A549 treated with AZD9567 at 1 μM for 4 hours (cell line): ENCODE measurements around the gene ARID2. TPM values are rescaled to one million over a fixed set of nuclear protein-coding genes. Genes with fewer than 3 reads are reported as not detected.

Source experiments
- total RNA-seq: library from RNA; stranded (reverse); fragments of 200-300 nt; extraction: Qiagen RNA extraction; gene quantifications from 5 replicates; pipeline ENCODE4 v1.2.3, GENCODE V29; 2022; ENCODE audit not compliant: insufficient read depth

ARID2 gene, protein sequence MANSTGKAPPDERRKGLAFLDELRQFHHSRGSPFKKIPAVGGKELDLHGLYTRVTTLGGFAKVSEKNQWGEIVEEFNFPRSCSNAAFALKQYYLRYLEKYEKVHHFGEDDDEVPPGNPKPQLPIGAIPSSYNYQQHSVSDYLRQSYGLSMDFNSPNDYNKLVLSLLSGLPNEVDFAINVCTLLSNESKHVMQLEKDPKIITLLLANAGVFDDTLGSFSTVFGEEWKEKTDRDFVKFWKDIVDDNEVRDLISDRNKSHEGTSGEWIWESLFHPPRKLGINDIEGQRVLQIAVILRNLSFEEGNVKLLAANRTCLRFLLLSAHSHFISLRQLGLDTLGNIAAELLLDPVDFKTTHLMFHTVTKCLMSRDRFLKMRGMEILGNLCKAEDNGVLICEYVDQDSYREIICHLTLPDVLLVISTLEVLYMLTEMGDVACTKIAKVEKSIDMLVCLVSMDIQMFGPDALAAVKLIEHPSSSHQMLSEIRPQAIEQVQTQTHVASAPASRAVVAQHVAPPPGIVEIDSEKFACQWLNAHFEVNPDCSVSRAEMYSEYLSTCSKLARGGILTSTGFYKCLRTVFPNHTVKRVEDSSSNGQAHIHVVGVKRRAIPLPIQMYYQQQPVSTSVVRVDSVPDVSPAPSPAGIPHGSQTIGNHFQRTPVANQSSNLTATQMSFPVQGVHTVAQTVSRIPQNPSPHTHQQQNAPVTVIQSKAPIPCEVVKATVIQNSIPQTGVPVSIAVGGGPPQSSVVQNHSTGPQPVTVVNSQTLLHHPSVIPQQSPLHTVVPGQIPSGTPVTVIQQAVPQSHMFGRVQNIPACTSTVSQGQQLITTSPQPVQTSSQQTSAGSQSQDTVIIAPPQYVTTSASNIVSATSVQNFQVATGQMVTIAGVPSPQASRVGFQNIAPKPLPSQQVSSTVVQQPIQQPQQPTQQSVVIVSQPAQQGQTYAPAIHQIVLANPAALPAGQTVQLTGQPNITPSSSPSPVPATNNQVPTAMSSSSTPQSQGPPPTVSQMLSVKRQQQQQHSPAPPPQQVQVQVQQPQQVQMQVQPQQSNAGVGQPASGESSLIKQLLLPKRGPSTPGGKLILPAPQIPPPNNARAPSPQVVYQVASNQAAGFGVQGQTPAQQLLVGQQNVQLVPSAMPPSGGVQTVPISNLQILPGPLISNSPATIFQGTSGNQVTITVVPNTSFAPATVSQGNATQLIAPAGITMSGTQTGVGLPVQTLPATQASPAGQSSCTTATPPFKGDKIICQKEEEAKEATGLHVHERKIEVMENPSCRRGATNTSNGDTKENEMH (N-terminal part only)
- 6.6 to 10.3 TPM (median 8.4 TPM) in 5 replicates for total RNA-seq

DNA sequence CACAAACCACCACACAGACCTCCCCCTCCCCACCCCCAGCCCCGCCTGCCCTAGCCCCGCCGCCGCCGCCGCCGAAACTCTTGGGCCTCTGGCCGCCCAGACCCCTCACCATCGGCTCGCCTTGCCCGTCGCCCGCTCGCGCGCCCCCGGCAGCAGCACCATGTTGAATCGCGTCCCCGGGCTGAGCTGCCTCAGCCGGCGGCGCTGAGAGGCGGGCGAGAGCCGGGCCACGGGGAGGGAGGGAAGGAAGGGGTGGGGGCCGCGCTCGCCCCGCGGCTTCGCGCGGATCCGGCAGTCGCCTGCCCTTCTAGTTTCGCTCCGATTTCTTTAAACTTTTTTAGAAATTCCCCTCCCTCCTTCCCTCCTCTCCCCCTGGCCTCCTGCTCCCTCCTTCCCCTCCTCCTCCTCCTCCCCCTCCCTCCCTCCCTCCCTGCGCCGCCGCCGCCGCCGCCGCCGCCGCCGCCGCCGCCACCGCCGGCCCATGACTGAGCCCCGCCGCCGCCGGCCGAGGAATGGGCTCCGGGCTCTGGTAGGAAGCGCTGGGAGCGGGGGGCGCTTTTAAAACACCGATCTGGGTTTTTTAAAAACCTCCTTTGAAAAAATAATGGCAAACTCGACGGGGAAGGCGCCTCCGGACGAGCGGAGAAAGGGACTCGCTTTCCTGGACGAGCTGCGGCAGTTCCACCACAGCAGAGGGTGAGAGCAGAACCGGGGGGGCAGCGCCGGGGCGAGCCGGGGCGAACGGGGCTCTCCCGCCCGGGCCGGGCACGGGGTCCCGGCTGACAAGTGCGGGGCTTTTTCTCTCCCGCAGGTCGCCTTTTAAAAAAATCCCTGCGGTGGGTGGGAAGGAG is at the start of gene ARID2:
Gene ARID2 (plus strand): TSS at position 474 of the 851 bp plus-strand sequence. CDS start 131 bp downstream, at position 605.

